HepG2 (cell line): ENCODE results near the gene CSNK1A1. TPM values are rescaled to one million over a fixed set of nuclear protein-coding genes. Genes with fewer than 3 reads are reported as not detected.
A peak's percentile ranks its signal among the peaks of the same experiment; 100 is the strongest.

Experiments
- HOMEZ ChIP-seq: IDR thresholded peaks from 2 replicates; pipeline ENCODE4 v1.6.1; 2016; ENCODE audit warnings: low read depth
- LBX2 ChIP-seq: sonication (generic); formaldehyde crosslinking; IDR thresholded peaks from 2 replicates; pipeline ENCODE4 v1.5.0; 2020; ENCODE audit warnings: missing genetic modification reagents, mild to moderate bottlenecking, borderline replicate concordance
- NCOA1 ChIP-seq: sonication (generic); formaldehyde crosslinking; IDR thresholded peaks from 2 replicates; pipeline ENCODE4 v1.9.0; 2021; ENCODE audit warnings: missing genetic modification reagents
- RBM39 ChIP-seq: fragments of 200-400 bp; formaldehyde crosslinking; IDR thresholded peaks from one replicate; pipeline ENCODE4 v1.6.1; 2018; ENCODE audit warnings: antibody characterized with exemption, mild to moderate bottlenecking, low read depth, low read length; ENCODE audit not compliant: poor library complexity, severe bottlenecking
- SNAPC2 ChIP-seq: sonication (generic); formaldehyde crosslinking; IDR thresholded peaks from 2 replicates; pipeline ENCODE4 v1.8.1; 2022; ENCODE audit warnings: mild to moderate bottlenecking, missing genetic modification reagents
- ZFP62 ChIP-seq: sonication (generic); formaldehyde crosslinking; IDR thresholded peaks from 2 replicates; pipeline ENCODE4 v1.4.0; 2020; ENCODE audit warnings: missing genetic modification reagents
- ZNF337 ChIP-seq: sonication (generic); formaldehyde crosslinking; IDR thresholded peaks from 2 replicates; pipeline ENCODE4 v1.5.1; 2020; ENCODE audit warnings: missing genetic modification reagents, low read depth, mild to moderate bottlenecking, borderline replicate concordance
- ZNF354B ChIP-seq: sonication (generic); formaldehyde crosslinking; IDR thresholded peaks from 2 replicates; pipeline ENCODE4 v1.8.0; 2022; ENCODE audit warnings: mild to moderate bottlenecking, missing genetic modification reagents
- ZNF615 ChIP-seq: sonication (generic); formaldehyde crosslinking; IDR thresholded peaks from 2 replicates; pipeline ENCODE4 v1.5.0; 2020; ENCODE audit warnings: mild to moderate bottlenecking, missing genetic modification reagents, borderline replicate concordance
- ZSCAN30 ChIP-seq: sonication (generic); formaldehyde crosslinking; IDR thresholded peaks from 2 replicates; pipeline ENCODE4 v1.5.0; 2020; ENCODE audit warnings: mild to moderate bottlenecking, missing genetic modification reagents
- polyA plus RNA-seq, 8 experiments: library from polyadenylated mRNA; depleted of rRNA in 3 of 8; stranded (reverse) in 7 of 8; unstranded in 1 of 8; fragments of >200 nt; fragmentation: Illumina TruSeq in 4 of 8; extraction: Trizol in 4 of 8; gene quantifications; 2 replicates each; pipeline versions ENCODE4 v1.2.1 to v1.2.3, GENCODE V29; 2011 to 2016; ENCODE audit warnings: low read depth in 4 of 8, missing spikeins in 1 of 8, mixed read lengths in 1 of 8; ENCODE audit not compliant: insufficient read depth in 1 of 8
- total RNA-seq, 5 experiments: library from RNA; depleted of rRNA; stranded (reverse); fragments of >200 nt; fragmentation: Illumina TruSeq; extraction: Trizol; gene quantifications; 2 replicates each; pipeline ENCODE4 v1.2.3, GENCODE V29; 2016; ENCODE audit warnings: low read depth in 1 of 5
- TF ChIP-seq, protein P1 (sequence below), 2 experiments: sonication (generic) in 1 of 2; formaldehyde crosslinking in 1 of 2; IDR thresholded peaks; 2 replicates each; pipeline versions ENCODE4 v1.6.1 to v1.9.0; 2014 to 2022; ENCODE audit warnings: antibody characterized with exemption in 1 of 2, borderline replicate concordance in 1 of 2, inconsistent platforms in 1 of 2, low read depth in 1 of 2, missing genetic modification reagents in 1 of 2
- TF ChIP-seq, protein P2 (sequence below): sonication (generic); formaldehyde crosslinking; IDR thresholded peaks from 2 replicates; pipeline ENCODE4 v1.4.0; 2020; ENCODE audit warnings: mild to moderate bottlenecking, missing genetic modification reagents
- TF ChIP-seq, protein P3 (sequence below): sonication (generic); formaldehyde crosslinking; IDR thresholded peaks from 2 replicates; pipeline ENCODE4 v1.4.0; 2020; ENCODE audit warnings: missing genetic modification reagents, borderline replicate concordance

The CSNK1A1 gene
- total and polyA plus RNA-seq, 2 of the 13 experiments (the other 11 are each of a cell fraction or from before 2014, with no cell fraction given): 89.0 to 149 TPM

GRCh38 chr5:149550594-149551226, 529 bp downstream of the CSNK1A1 start (continued):
- TF ChIP-seq, protein P1, sequence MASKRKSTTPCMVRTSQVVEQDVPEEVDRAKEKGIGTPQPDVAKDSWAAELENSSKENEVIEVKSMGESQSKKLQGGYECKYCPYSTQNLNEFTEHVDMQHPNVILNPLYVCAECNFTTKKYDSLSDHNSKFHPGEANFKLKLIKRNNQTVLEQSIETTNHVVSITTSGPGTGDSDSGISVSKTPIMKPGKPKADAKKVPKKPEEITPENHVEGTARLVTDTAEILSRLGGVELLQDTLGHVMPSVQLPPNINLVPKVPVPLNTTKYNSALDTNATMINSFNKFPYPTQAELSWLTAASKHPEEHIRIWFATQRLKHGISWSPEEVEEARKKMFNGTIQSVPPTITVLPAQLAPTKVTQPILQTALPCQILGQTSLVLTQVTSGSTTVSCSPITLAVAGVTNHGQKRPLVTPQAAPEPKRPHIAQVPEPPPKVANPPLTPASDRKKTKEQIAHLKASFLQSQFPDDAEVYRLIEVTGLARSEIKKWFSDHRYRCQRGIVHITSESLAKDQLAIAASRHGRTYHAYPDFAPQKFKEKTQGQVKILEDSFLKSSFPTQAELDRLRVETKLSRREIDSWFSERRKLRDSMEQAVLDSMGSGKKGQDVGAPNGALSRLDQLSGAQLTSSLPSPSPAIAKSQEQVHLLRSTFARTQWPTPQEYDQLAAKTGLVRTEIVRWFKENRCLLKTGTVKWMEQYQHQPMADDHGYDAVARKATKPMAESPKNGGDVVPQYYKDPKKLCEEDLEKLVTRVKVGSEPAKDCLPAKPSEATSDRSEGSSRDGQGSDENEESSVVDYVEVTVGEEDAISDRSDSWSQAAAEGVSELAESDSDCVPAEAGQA (IDR thresholded peaks at IDR 0.05; ENCODE audit: low read depth): no peak
- TF ChIP-seq, protein P1 (CRISPR knock-in tag; IDR thresholded peaks at IDR 0.05; ENCODE audit: borderline replicate concordance): no peak
- TF ChIP-seq ZFP62 (no peak), ZSCAN30 (CRISPR knock-in tag) (0 out of 2 replicates have a peak, but pooled peaks have one; percentile 71), ZNF615 (CRISPR knock-in tag) (no peak), SNAPC2 (no peak), LBX2 (CRISPR knock-in tag) (no peak), NCOA1 (CRISPR knock-in tag) (no peak), HOMEZ (no peak), ZNF354B (CRISPR knock-in tag) (0 out of 2 replicates have a peak, but pooled peaks have one; percentile 5), ZNF337 (CRISPR knock-in tag) (no peak), RBM39 (no peak)
- TF ChIP-seq, protein P2, sequence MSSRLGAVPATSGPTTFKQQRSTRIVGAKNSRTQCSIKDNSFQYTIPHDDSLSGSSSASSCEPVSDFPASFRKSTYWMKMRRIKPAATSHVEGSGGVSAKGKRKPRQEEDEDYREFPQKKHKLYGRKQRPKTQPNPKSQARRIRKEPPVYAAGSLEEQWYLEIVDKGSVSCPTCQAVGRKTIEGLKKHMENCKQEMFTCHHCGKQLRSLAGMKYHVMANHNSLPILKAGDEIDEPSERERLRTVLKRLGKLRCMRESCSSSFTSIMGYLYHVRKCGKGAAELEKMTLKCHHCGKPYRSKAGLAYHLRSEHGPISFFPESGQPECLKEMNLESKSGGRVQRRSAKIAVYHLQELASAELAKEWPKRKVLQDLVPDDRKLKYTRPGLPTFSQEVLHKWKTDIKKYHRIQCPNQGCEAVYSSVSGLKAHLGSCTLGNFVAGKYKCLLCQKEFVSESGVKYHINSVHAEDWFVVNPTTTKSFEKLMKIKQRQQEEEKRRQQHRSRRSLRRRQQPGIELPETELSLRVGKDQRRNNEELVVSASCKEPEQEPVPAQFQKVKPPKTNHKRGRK (CRISPR knock-in tag): no peak
- TF ChIP-seq, protein P3, sequence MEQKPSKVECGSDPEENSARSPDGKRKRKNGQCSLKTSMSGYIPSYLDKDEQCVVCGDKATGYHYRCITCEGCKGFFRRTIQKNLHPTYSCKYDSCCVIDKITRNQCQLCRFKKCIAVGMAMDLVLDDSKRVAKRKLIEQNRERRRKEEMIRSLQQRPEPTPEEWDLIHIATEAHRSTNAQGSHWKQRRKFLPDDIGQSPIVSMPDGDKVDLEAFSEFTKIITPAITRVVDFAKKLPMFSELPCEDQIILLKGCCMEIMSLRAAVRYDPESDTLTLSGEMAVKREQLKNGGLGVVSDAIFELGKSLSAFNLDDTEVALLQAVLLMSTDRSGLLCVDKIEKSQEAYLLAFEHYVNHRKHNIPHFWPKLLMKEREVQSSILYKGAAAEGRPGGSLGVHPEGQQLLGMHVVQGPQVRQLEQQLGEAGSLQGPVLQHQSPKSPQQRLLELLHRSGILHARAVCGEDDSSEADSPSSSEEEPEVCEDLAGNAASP (CRISPR knock-in tag): no peak
